Osteocyte (in vitro differentiated cells): ENCODE measurements around the gene NDUFA13. TPM values are rescaled to one million over a fixed set of nuclear protein-coding genes. Genes with fewer than 3 reads are reported as not detected.

Experiments used
- DNase-seq: peaks from one replicate; pipeline ENCODE4 v3.0.0; 2021; ENCODE audit warnings: mixed read lengths; ENCODE audit not compliant: unreplicated experiment; ENCODE audit errors: extremely low spot score
- H3K27ac Mint-ChIP-seq: one replicate; pipeline ENCODE4 v1.8.0; 2021; ENCODE audit warnings: mild to moderate bottlenecking, mixed read lengths; ENCODE audit not compliant: unreplicated experiment
- H3K27me3 Mint-ChIP-seq: one replicate; pipeline ENCODE4 v1.8.0; 2021; ENCODE audit warnings: mixed read lengths; ENCODE audit not compliant: unreplicated experiment
- H3K36me3 Mint-ChIP-seq: one replicate; pipeline ENCODE4 v1.8.0; 2021; ENCODE audit warnings: mixed read lengths; ENCODE audit not compliant: unreplicated experiment
- H3K4me1 Mint-ChIP-seq: one replicate; pipeline ENCODE4 v1.8.0; 2021; ENCODE audit warnings: mixed read lengths; ENCODE audit not compliant: unreplicated experiment
- H3K4me3 Mint-ChIP-seq: one replicate; pipeline ENCODE4 v1.8.0; 2021; ENCODE audit warnings: mild to moderate bottlenecking, moderate library complexity, mixed read lengths; ENCODE audit not compliant: unreplicated experiment
- H3K9me3 Mint-ChIP-seq: one replicate; pipeline ENCODE4 v1.8.0; 2021; ENCODE audit warnings: mixed read lengths; ENCODE audit not compliant: unreplicated experiment
- CTCF ChIP-seq: fragments of 200-600 bp; sonication (generic); IDR thresholded peaks from 2 replicates; pipeline ENCODE4 v1.5.0; 2021; ENCODE audit warnings: antibody characterized with exemption, mild to moderate bottlenecking, moderate library complexity
- total RNA-seq: library from RNA; stranded (reverse); gene quantifications from 2 replicates; pipeline ENCODE4 v1.2.1, GENCODE V29; 2021

NDUFA13 gene
- total RNA-seq, 1 donor from 2014 or later: 376 TPM

GRCh38 chr19:19495614-19496603, 20.1 kb upstream of the NDUFA13 start:
- H3K4me1 Mint-ChIP-seq: no peaks in the 10 kb centered on the region
- no peaks in the 10 kb centered on the region for H3K27me3 Mint-ChIP-seq
- H3K9me3 Mint-ChIP-seq: no peaks in the 10 kb centered on the region
- H3K36me3 Mint-ChIP-seq: peaks cover 25% of the 10 kb centered on the region
- no peak overlapping the region for H3K4me3 Mint-ChIP-seq
- DNase-seq: no peak
- no peak for TF ChIP-seq CTCF
- H3K27ac Mint-ChIP-seq: no peak overlapping the region

DNA sequence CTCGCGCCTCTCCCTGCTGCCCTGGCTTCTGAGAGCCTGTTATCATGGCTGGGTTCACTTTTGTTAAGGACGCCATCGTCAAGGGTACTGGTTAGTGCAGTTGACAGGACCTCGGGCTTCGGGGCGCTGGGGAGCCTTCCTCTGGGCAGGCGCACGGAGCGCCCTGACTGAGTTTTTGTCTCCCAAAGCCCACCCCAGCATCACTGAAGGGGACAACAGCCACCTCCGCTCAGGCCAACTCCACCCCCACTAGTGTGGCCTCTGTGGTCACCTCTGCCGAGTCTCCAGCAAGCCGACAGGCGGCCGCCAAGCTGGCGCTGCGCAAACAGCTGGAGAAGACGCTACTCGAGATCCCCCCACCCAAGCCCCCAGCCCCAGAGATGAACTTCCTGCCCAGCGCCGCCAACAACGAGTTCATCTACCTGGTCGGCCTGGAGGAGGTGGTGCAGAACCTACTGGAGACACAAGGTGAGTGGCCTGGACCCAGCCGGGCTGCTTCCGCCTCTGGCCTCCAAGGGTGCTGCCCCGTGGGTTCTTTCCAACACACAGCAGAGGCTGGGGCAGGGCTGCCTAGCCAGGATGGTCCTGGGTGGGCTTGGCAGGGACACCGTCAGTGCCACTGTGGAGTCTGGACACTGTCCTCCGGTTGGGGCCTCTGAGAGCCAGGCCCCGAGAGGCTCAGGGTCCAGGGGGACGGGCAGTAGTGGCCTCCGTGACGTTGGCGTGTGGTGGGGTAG, 17.6 kb upstream of the NDUFA13 start:
- Mint-ChIP-seq H3K27me3 (no peaks in the 10 kb centered on the region), H3K27ac (no peak overlapping the region), H3K36me3 (peaks cover 43% of the 10 kb centered on the region)

DNA sequence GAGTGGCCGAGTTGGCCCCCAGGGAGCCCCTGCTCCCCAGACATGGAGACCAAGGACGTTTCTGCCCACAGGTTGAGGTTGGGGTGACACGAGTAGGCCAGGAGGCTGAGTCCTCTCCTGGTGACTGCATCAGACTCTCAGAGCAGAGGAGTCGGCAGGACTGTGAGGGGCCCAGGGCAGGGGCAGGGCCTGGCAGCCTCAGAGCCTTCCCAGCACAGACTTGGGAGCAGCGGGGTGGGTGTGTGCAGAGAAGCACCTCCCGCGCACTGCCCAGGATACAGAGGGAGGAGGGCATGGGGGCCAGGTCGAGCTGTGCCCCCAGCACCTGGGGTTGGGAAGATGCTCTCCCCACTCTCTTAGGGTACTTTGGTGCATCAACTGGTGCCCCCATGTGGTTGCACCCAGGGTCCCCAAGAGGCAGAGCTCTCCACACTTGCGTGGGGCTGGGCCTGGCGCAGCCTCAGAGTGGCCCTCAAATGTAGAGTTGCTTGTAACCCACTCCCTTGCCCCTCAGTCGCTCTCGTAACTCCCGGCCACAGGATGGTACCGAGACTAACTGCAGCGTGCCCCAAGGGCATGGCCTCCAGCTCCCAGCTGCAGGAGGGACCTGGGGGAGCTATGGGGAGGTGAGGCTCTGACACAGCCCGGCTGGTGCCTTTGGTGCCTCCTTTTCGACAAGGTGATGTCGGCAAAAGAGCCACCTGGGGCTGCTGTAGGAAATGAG, 16.6 kb upstream of the NDUFA13 start:
- no peak overlapping the region for H3K4me3 Mint-ChIP-seq
- no peak for DNase-seq
- no peak overlapping the region for H3K27ac Mint-ChIP-seq
- H3K4me1 Mint-ChIP-seq: no peaks in the 10 kb centered on the region
- no peaks in the 10 kb centered on the region for H3K9me3 Mint-ChIP-seq
- H3K36me3 Mint-ChIP-seq: peaks cover 45% of the 10 kb centered on the region
- no peak for TF ChIP-seq CTCF
- H3K27me3 Mint-ChIP-seq: no peaks in the 10 kb centered on the region

More for the DNA sequence above, 17.6 kb upstream of the NDUFA13 start:
- no peak for TF ChIP-seq CTCF
- Mint-ChIP-seq H3K9me3 (no peaks in the 10 kb centered on the region), H3K4me1 (no peaks in the 10 kb centered on the region), H3K4me3 (no peak overlapping the region)
- no peak for DNase-seq

DNA sequence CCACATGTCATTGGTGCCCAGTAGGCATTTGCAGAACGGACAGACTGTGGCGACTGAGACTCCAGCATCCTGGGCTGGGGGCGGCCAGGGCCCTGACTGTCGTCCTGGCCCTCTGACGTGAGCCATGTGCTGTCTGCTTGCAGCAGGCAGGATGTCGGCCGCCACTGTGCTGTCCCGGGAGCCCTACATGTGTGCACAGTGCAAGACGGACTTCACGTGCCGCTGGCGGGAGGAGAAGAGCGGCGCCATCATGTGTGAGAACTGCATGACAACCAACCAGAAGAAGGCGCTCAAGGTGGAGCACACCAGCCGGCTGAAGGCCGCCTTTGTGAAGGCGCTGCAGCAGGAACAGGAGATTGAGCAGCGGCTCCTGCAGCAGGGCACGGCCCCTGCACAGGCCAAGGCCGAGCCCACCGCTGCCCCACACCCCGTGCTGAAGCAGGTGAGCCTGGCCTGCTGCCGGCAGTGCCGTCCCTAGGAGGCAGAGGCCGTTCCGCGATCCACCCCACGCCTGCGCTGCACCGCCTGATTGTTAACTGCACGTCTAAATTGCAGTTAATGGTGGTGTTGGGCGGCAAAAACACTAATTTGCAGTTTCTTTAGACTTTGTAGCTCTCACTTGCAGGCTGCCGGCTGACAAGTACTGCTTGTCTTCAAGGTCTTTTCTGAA, 14.9 kb upstream of the NDUFA13 start:
- TF ChIP-seq CTCF: no peak
- Mint-ChIP-seq H3K27ac (no peak overlapping the region), H3K36me3 (peaks cover 39% of the 10 kb centered on the region), H3K4me3 (no peak overlapping the region), H3K4me1 (no peaks in the 10 kb centered on the region), H3K27me3 (no peaks in the 10 kb centered on the region), H3K9me3 (no peaks in the 10 kb centered on the region)
- no peak for DNase-seq
